ENCODE results near the gene ARRB1. TPM values are rescaled to one million over a fixed set of nuclear protein-coding genes. Genes with fewer than 3 reads are reported as not detected.

The ARRB1 gene
- total and polyA plus RNA-seq, 4 experiments from 2014 or later = 6.6 to 47.5 (median 26.4) TPM

DNA sequence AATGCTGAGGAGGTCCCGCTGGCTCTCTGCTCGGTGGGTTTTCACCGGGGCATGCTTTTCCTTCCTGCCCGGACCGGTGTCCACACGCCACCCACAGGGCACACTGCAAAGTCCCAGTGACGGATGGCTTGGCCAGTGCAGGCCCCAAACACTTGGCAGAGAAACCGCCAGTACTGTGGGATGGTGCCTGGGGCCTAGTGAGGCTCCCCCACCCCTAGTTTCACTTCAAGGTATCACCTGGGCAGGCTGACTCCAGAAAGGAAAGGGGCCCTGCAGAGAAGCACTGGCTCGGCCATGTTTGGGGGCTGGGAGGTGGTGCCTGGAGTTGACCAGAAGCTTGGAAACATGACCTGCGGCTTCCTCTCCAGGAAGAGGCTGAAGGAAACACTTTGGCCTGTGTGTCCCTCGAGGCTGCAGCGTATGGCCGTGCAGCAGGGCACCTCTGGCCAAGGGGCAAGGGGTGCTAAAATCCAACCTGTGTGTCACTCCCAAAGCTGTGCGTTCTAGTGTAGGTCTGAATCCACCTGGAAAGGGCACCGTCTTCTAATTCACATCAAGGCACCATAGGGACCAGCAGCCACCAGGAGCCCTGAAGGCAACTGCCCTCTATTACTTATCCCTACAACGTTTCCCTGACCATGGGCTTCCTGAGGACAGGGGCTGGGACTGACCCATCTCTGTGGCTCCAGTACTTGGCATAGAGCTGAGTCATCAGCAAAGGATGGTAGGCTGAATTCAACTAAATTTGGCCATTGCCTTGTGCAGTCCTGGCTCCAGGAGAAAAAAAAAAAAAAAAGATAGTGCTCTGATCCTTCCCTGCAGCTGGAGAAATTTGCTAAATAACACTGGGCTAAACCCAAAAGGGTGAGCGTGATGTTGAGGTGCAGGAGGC is 88.3 kb downstream of the ARRB1 start:
- Mint-ChIP-seq H3K27me3 (no peaks in the 10 kb centered on the region), H3K4me3 (no peak overlapping the region), H3K27ac (peak overlapping the region; percentile 8 to 75 (median 50)), H3K9me3 (no peaks in the 10 kb centered on the region), H3K4me1 (peaks cover 26 to 60% (median 40%) of the 10 kb centered on the region in 4 donors), H3K36me3 (peaks cover 11 to 16% of the 10 kb centered on the region in 2 donors)
- H3K27ac ChIP-seq (ENCODE audit: low read depth, low read length) = no peak overlapping the region
- CTCF ChIA-PET (ENCODE audit: partially characterized antibody) = interaction anchor here (0.9 to 4.4 kb wide), 6 partner anchors 8 to 121 kb away, joined by 3 to 55 read pairs (median 14); no protein-coding TSS in a partner anchor
- no peak overlapping the region for H3K4me3 ChIP-seq (ENCODE audit: low read length in 2 of 2)
- H3K4me1 ChIP-seq (ENCODE audit: insufficient read depth, low read length) = peaks cover 39% of the 10 kb centered on the region
- intact Hi-C loops (cut with micrococcal nuclease) = no loop called here
- H3K9me3 ChIP-seq (ENCODE audit: control insufficient read depth in 1 of 2, low read length in 2 of 2) = no peaks in the 10 kb centered on the region
- no peak for DNase-seq
- H3K27me3 ChIP-seq (ENCODE audit: insufficient read depth, low read length) = no peaks in the 10 kb centered on the region
- H3K36me3 ChIP-seq (ENCODE audit: insufficient read depth, low read length) = no peaks in the 10 kb centered on the region
- POLR2A ChIA-PET (ENCODE audit: partially characterized antibody) = interaction anchor here (0.6 to 6.4 kb wide), 7 partner anchors 8 to 126 kb away, joined by 3 to 70 read pairs (median 6); no protein-coding TSS in a partner anchor

DNA sequence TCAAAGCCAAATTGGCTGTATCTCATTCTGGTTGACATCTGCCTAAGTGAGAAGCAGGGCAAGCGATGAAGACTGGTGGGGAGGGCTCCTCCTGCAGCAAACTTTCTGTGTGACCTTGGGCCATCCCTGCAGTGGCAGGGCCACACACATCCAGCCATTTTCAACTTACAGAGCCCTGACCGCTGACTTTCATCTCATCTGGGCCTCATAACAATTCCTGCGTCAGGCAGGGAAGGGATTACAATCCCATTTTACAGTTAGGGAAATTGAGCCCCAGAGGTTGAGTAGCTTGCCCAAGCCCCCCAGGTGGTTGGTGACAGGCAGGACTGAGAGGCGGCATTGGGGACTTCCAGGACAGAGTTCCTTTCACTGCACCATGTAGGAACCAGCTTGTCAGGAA is 89.0 kb downstream of the ARRB1 start:
- intact Hi-C loops (cut with micrococcal nuclease) = no loop called here
- Mint-ChIP-seq H3K4me1 (peaks cover 26 to 60% (median 40%) of the 10 kb centered on the region in 4 donors), H3K36me3 (peaks cover 11 to 13% of the 10 kb centered on the region in 2 donors), H3K27me3 (no peaks in the 10 kb centered on the region), H3K27ac (peak overlapping the region in 4 of 7 donors; percentile 46 to 79 (median 68)), H3K4me3 (no peak overlapping the region), H3K9me3 (no peaks in the 10 kb centered on the region)
- Histone ChIP-seq H3K27me3 (ENCODE audit: insufficient read depth, low read length) (no peaks in the 10 kb centered on the region), H3K27ac (ENCODE audit: low read depth, low read length) (no peak overlapping the region), H3K9me3 (ENCODE audit: control insufficient read depth in 1 of 2, low read length in 2 of 2) (no peaks in the 10 kb centered on the region), H3K4me1 (ENCODE audit: insufficient read depth, low read length) (peaks cover 39% of the 10 kb centered on the region), H3K36me3 (ENCODE audit: insufficient read depth, low read length) (no peaks in the 10 kb centered on the region), H3K4me3 (ENCODE audit: low read length in 2 of 2) (no peak overlapping the region)
- ChIA-PET POLR2A (ENCODE audit: partially characterized antibody) (interaction anchor here (0.9 to 6.4 kb wide), 6 partner anchors 9 to 122 kb away, joined by 4 to 70 read pairs (median 5); no protein-coding TSS in a partner anchor), CTCF (ENCODE audit: partially characterized antibody) (interaction anchor here (1.9 to 4.4 kb wide), 6 partner anchors 10 to 122 kb away, joined by 6 to 55 read pairs (median 14); no protein-coding TSS in a partner anchor)
- no peak for DNase-seq

DNA sequence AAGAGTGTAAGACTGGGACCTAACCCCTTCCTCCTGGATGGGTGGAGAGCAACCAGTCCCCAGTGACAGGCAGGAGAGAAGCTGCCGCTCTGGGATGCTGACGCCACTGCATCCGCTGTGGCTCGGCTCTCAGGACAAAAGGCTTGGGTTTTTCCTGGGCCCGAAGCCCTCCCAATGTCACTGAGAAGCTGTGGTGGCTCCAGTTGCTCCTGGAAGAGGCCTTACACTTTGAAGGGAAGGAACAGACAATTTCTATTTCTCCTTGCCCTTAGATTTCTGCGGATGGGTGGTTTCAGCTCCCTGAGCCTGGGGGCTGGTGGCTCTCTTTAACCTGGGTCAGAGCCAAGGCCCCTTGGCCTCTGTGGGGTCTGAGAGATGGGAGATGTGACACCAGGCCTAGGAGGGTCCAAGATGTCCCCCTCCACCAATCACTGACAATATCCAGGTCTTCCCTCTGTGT is 89.5 kb downstream of the ARRB1 start:
- H3K4me1 Mint-ChIP-seq = peaks cover 24 to 56% (median 39%) of the 10 kb centered on the region in 4 donors
- DNase-seq = no peak
- Histone ChIP-seq H3K4me1 (ENCODE audit: insufficient read depth, low read length) (peaks cover 39% of the 10 kb centered on the region), H3K27me3 (ENCODE audit: insufficient read depth, low read length) (no peaks in the 10 kb centered on the region), H3K4me3 (ENCODE audit: low read length in 2 of 2) (no peak overlapping the region), H3K27ac (ENCODE audit: low read depth, low read length) (no peak overlapping the region), H3K36me3 (ENCODE audit: insufficient read depth, low read length) (no peaks in the 10 kb centered on the region), H3K9me3 (ENCODE audit: control insufficient read depth in 1 of 2, low read length in 2 of 2) (no peaks in the 10 kb centered on the region)
- ChIA-PET CTCF (ENCODE audit: partially characterized antibody) (interaction anchor here (1.5 to 4.4 kb wide), 6 partner anchors 10 to 121 kb away, joined by 5 to 55 read pairs (median 12); no protein-coding TSS in a partner anchor), POLR2A (ENCODE audit: partially characterized antibody) (interaction anchor here (0.9 to 6.4 kb wide), 7 partner anchors 9 to 121 kb away, joined by 3 to 70 read pairs (median 6); no protein-coding TSS in a partner anchor)
- intact Hi-C loops (cut with micrococcal nuclease) = no loop called here
- H3K9me3 Mint-ChIP-seq = no peaks in the 10 kb centered on the region
- peaks cover 7 to 10% of the 10 kb centered on the region in 2 donors for H3K36me3 Mint-ChIP-seq
- H3K27ac Mint-ChIP-seq = peak overlapping the region in 6 of 7 donors; percentile 29 to 94 (median 84)
- H3K4me3 Mint-ChIP-seq = no peak overlapping the region
- H3K27me3 Mint-ChIP-seq = no peaks in the 10 kb centered on the region

DNA sequence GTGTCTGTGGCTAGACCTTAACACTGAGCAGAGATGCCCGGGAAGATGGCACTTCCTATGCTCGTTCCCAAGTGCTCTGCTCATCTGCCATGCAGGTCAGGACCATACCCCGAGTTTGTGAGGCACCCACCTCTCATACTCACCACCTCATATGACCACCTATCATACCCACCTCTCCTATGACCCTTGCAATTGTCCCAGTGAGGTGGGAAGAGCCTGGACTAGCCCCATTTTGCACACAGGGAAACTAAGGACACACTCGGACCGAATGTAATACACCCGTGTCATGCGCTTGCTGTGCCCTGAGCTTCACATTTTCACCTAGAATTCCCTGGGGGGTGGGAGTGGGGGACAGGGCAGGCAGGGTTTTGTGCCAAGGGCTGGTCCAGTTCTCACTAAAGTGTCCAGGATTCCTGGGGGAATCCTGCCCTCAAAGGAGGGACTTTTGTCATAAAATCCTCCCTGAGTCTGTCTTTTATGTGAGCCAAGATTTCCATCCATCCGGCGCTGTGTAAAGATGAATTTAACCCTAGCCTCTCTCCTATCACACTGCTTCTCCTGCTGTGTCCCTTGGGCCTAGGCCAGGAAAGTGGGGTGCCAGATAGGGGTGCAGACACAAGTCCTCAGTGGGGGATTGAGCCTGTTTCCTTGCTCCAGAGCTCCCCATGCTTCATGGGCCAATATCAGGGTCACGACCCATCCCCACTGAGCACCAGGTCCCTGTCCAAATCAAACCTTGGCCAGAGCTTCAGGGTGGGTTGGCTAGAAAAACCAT is 90.9 kb downstream of the ARRB1 start:
- H3K36me3 Mint-ChIP-seq = no peaks in the 10 kb centered on the region
- ChIA-PET POLR2A (ENCODE audit: partially characterized antibody) (interaction anchor here (1.1 to 6.4 kb wide), 7 partner anchors 10 to 120 kb away, joined by 3 to 70 read pairs (median 7); partner anchors contain the start of gene TPBGL), CTCF (ENCODE audit: partially characterized antibody) (interaction anchor here (1.1 to 4.4 kb wide), 8 partner anchors 9 to 120 kb away, joined by 3 to 55 read pairs (median 8); no protein-coding TSS in a partner anchor)
- peak overlapping the region in 6 of 8 donors; percentile 44 to 70 (median 64) for H3K4me3 Mint-ChIP-seq
- DNase-seq = no peak
- no peaks in the 10 kb centered on the region for H3K27me3 ChIP-seq (ENCODE audit: insufficient read depth, low read length)
- H3K4me3 ChIP-seq (ENCODE audit: low read length in 2 of 2) = no peak overlapping the region
- H3K4me1 ChIP-seq (ENCODE audit: insufficient read depth, low read length) = peaks cover 39% of the 10 kb centered on the region
- H3K27ac ChIP-seq (ENCODE audit: low read depth, low read length) = no peak overlapping the region
- no peaks in the 10 kb centered on the region for H3K27me3 Mint-ChIP-seq
- H3K36me3 ChIP-seq (ENCODE audit: insufficient read depth, low read length) = no peaks in the 10 kb centered on the region
- peak overlapping the region; percentile 76 to 94 (median 93) for H3K27ac Mint-ChIP-seq
- intact Hi-C loops (cut with micrococcal nuclease) = no loop called here
- no peaks in the 10 kb centered on the region for H3K9me3 Mint-ChIP-seq
- H3K9me3 ChIP-seq (ENCODE audit: control insufficient read depth in 1 of 2, low read length in 2 of 2) = no peaks in the 10 kb centered on the region
- H3K4me1 Mint-ChIP-seq = peaks cover 24 to 50% (median 39%) of the 10 kb centered on the region in 4 donors

DNA sequence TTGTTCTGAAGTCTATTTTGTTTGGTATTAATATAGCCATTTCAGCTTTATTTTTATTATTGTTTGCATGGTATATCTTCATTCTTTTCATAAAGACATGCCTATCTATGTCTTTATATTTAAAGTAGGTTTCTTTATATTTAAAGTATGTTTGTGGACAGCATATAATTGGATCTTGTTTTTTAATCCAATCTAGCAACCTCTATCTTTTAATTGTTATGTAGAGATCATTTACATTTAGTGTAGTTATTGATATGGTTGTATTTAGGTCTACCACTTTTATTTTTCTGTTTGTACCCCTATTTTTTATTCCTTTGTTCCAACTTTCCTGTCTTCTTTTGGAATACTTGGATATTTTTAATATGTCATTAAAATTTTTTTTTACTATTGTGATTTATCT is 97.1 kb downstream of the ARRB1 start:
- Histone ChIP-seq H3K27me3 (ENCODE audit: insufficient read depth, low read length) (no peaks in the 10 kb centered on the region), H3K36me3 (ENCODE audit: insufficient read depth, low read length) (no peaks in the 10 kb centered on the region), H3K4me3 (ENCODE audit: low read length in 2 of 2) (no peak overlapping the region), H3K9me3 (ENCODE audit: control insufficient read depth in 1 of 2, low read length in 2 of 2) (no peaks in the 10 kb centered on the region), H3K4me1 (ENCODE audit: insufficient read depth, low read length) (no peaks in the 10 kb centered on the region), H3K27ac (ENCODE audit: low read depth, low read length) (no peak overlapping the region)
- intact Hi-C loops (cut with micrococcal nuclease) = no loop called here
- no peak overlapping the region for H3K27ac Mint-ChIP-seq
- H3K4me3 Mint-ChIP-seq = no peak overlapping the region
- H3K4me1 Mint-ChIP-seq = peaks cover 0 to under 1% (median 0%) of the 10 kb centered on the region in 4 donors
- ChIA-PET CTCF (ENCODE audit: partially characterized antibody) (interaction anchor here (0.6 to 2.2 kb wide), 5 partner anchors 10 to 114 kb away, joined by 3 to 6 read pairs (median 5); no protein-coding TSS in a partner anchor), POLR2A (ENCODE audit: partially characterized antibody) (no interaction called here)
- H3K36me3 Mint-ChIP-seq = no peaks in the 10 kb centered on the region
- no peaks in the 10 kb centered on the region for H3K9me3 Mint-ChIP-seq
- no peak for DNase-seq
- peaks cover 7 to 8% of the 10 kb centered on the region in 2 donors for H3K27me3 Mint-ChIP-seq

GRCh38 chr11:75249704-75250103 is 101.8 kb downstream of the ARRB1 start:
- no peaks in the 10 kb centered on the region for H3K9me3 Mint-ChIP-seq
- intact Hi-C loops (cut with micrococcal nuclease) = loop anchor here (2.0 kb wide), 1 partner anchor 45 kb away; no protein-coding TSS in a partner anchor
- H3K27ac Mint-ChIP-seq = no peak overlapping the region
- no peak for DNase-seq
- no peaks in the 10 kb centered on the region for H3K9me3 ChIP-seq (ENCODE audit: control insufficient read depth in 1 of 2, low read length in 2 of 2)
- H3K36me3 Mint-ChIP-seq = no peaks in the 10 kb centered on the region
- H3K4me1 ChIP-seq (ENCODE audit: insufficient read depth, low read length) = no peaks in the 10 kb centered on the region
- ChIA-PET CTCF (ENCODE audit: partially characterized antibody) (interaction anchor here (0.9 to 17.1 kb wide), 15 partner anchors 8 to 547 kb away, joined by 3 to 567 read pairs (median 6); partner anchors contain the start of gene TPBGL), POLR2A (ENCODE audit: partially characterized antibody) (interaction anchor here (2.1 to 2.9 kb wide), 3 partner anchors 11 to 109 kb away, joined by 7 to 17 read pairs (median 10); no protein-coding TSS in a partner anchor)
- H3K36me3 ChIP-seq (ENCODE audit: insufficient read depth, low read length) = no peaks in the 10 kb centered on the region
- H3K27ac ChIP-seq (ENCODE audit: low read depth, low read length) = no peak overlapping the region
- no peaks in the 10 kb centered on the region for H3K27me3 ChIP-seq (ENCODE audit: insufficient read depth, low read length)
- peaks cover 0 to 3% (median 1%) of the 10 kb centered on the region in 4 donors for H3K4me1 Mint-ChIP-seq
- H3K4me3 Mint-ChIP-seq = no peak overlapping the region
- peaks cover 10 to 11% of the 10 kb centered on the region in 2 donors for H3K27me3 Mint-ChIP-seq
- H3K4me3 ChIP-seq (ENCODE audit: low read length in 2 of 2) = no peak overlapping the region
